Measurements from ENCODE around the gene XYLB. TPM values are rescaled to one million over a fixed set of nuclear protein-coding genes. Genes with fewer than 3 reads are reported as not detected.

XYLB gene
- total and polyA plus RNA-seq, 2 of the 13 experiments (the other 11 are each of a cell fraction or from before 2014, with no cell fraction given), result 25.9 to 30.0 TPM

- TF ChIP-seq ZNF576 (CRISPR knock-in tag; IDR thresholded peaks at IDR 0.05) (no peak), SETDB1 (CRISPR knock-in tag; IDR thresholded peaks at IDR 0.05; ENCODE audit: borderline replicate concordance) (0 out of 2 replicates have a peak, but pooled peaks have one; percentile 10), HES4 (CRISPR knock-in tag; IDR thresholded peaks at IDR 0.05; ENCODE audit: borderline replicate concordance) (peak; percentile 43; the same call in 1 of the 2 replicates), RELA (CRISPR knock-in tag; IDR thresholded peaks at IDR 0.05) (no peak), KDM3A (CRISPR knock-in tag; IDR thresholded peaks at IDR 0.05; ENCODE audit: low read depth) (no peak), HNF4G (IDR thresholded peaks at IDR 0.05; ENCODE audit: borderline replicate concordance, low read depth, low read length) (no peak), HNF4G (CRISPR knock-in tag; IDR thresholded peaks at IDR 0.05; ENCODE audit: borderline replicate concordance, low read depth) (peak; percentile 19; the same call in 1 of the 2 replicates), RFXANK (CRISPR knock-in tag; IDR thresholded peaks at IDR 0.05) (no peak), ZNF343 (CRISPR knock-in tag; IDR thresholded peaks at IDR 0.05) (0 out of 2 replicates have a peak, but pooled peaks have one; percentile 22), TBX3 (IDR thresholded peaks at IDR 0.05; ENCODE audit: borderline replicate concordance) (no peak), ZNF574 (CRISPR knock-in tag; IDR thresholded peaks at IDR 0.05) (no peak), HOXA9 (CRISPR knock-in tag; IDR thresholded peaks at IDR 0.05; ENCODE audit: borderline replicate concordance) (no peak), CTCF (CRISPR knock-in tag; IDR thresholded peaks at IDR 0.05) (peak; percentile 12; the same call in 1 of the 2 replicates), ZSCAN29 (CRISPR knock-in tag; conservative IDR thresholded peaks at IDR 0.05) (peak; percentile 40; the same call in 1 of the 2 replicates), ZNF468 (CRISPR knock-in tag; IDR thresholded peaks at IDR 0.05) (no peak), ZNF446 (CRISPR knock-in tag; IDR thresholded peaks at IDR 0.05) (0 out of 2 replicates have a peak, but pooled peaks have one; percentile 44), ZNF549 (CRISPR knock-in tag; IDR thresholded peaks at IDR 0.05) (no peak), ZNF652 (CRISPR knock-in tag; IDR thresholded peaks at IDR 0.05; ENCODE audit: borderline replicate concordance, low read depth) (no peak), RBM22 (optimal IDR thresholded peaks at IDR 0.05; ENCODE audit: low read length) (peak; percentile 8), ZXDC (CRISPR knock-in tag; IDR thresholded peaks at IDR 0.05) (0 out of 2 replicates have a peak, but pooled peaks have one; percentile 34), BRF2 (CRISPR knock-in tag; IDR thresholded peaks at IDR 0.05) (no peak)
Observed at GRCh38 chr3:38454178-38454883, 107.7 kb downstream of the XYLB start (continued).

Data from HepG2 (cell line).